Ectodermal cell (in vitro differentiated cells): Measurements from ENCODE around the gene COL19A1. TPM values are rescaled to one million over a fixed set of nuclear protein-coding genes. Genes with fewer than 3 reads are reported as not detected.
"Not testable (repeated sequence)": the region's sequence is repeated elsewhere in the genome, so short reads cannot be mapped to it uniquely, and the experiment has no call there.

Source experiments
- H3K27ac ChIP-seq: 2 replicates; pipeline ENCODE4 v1.7.0; 2013; ENCODE audit warnings: mild to moderate bottlenecking, low read depth, low read length; ENCODE audit not compliant: insufficient read depth, poor library complexity, severe bottlenecking
- H3K27me3 ChIP-seq: 2 replicates; pipeline ENCODE4 v1.7.0; 2013; ENCODE audit warnings: mild to moderate bottlenecking, low read length; ENCODE audit not compliant: insufficient read depth, control insufficient read depth, poor library complexity, severe bottlenecking
- H3K36me3 ChIP-seq: one replicate; pipeline ENCODE4 v1.7.0; 2013; ENCODE audit warnings: low read length; ENCODE audit not compliant: control insufficient read depth, insufficient read depth
- H3K4me1 ChIP-seq: one replicate; pipeline ENCODE4 v1.7.0; 2013; ENCODE audit warnings: low read length; ENCODE audit not compliant: control insufficient read depth, insufficient read depth
- H3K4me3 ChIP-seq: 2 replicates; pipeline ENCODE4 v1.7.0; 2013; ENCODE audit warnings: low read depth, low read length, control low read depth; ENCODE audit not compliant: insufficient read depth
- H3K9me3 ChIP-seq: 2 replicates; pipeline ENCODE4 v1.7.0; 2013; ENCODE audit warnings: mild to moderate bottlenecking, low read length, moderate library complexity; ENCODE audit not compliant: control insufficient read depth
- WGBS, 2 experiments: methylation state at CpG; one replicate each; pipeline ENCODE4 v1.1.7; 2013; ENCODE audit warnings: missing lambda C conversion rate in 2 of 2; 5-methylcytosine and 5-hydroxymethylcytosine counted together
- polyA plus RNA-seq, 4 experiments: library from polyadenylated mRNA; stranded (reverse); fragments of 50-300 nt; gene quantifications; one replicate each; pipeline ENCODE4 v1.2.3, GENCODE V29; 2013

COL19A1 gene
- not detected for polyA plus RNA-seq (2013, experiment 1 of 4)
- polyA plus RNA-seq (2013, experiment 2 of 4), result not detected
- not detected for polyA plus RNA-seq (2013, experiment 3 of 4)
- polyA plus RNA-seq (2013, experiment 4 of 4), result 0.16 TPM

DNA sequence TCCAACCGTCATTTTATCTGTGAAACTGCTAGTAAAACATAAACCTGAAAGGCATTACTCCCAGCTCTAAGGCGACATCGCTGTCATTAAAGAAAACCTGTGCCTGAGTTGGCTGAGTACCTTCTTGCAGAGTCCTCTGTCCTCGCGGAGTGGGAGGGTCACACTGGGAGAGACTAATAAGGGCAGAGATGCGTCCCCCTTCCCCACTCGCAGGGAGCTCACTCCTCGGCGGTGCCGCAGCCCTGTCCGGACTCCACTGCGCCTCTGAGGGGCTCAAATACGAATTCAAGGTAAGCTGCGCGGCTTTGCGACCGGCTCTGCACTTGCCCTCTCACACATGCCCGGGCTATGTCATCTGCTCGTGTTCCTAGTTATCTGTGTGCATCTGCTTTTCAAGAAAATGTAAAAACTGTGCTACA, at the start of gene COL19A1:
Gene COL19A1, plus strand, starts transcription at position 206 of the 419 bp plus-strand sequence. CDS start 13,012 bp downstream, outside the sequence.
- peaks cover 40% of the 10 kb centered on the region for H3K27me3 ChIP-seq

DNA sequence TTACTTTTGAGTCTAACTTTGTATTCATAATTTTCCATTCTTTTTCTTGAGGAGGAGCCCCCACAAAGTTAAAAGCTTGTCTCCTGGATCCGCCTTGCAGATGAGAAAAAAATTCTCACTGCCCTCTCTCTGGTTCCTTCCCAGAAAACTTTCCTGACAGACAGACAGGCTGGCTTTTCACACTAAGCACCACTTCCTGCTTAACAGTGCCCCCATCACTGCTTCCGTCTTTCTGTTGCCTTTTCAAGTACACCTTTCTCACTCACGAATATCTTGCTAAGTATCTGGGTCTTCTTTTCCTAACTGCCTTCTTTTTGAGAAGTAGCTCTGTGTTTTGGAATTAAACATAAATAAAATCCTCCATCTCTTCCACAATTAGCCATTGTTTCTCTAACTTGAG, 49.8 kb upstream of the COL19A1 start:
- WGBS, 2 experiments, result 57 to 60% methylated on average over 3 of the region's 3 CpGs

More for the DNA sequence above, at the start of gene COL19A1:
- Histone ChIP-seq H3K36me3 (no peaks in the 10 kb centered on the region), H3K4me3 (peak within 1 kb of the TSS; percentile 48), H3K4me1 (no peaks in the 10 kb centered on the region), H3K27ac (no peak within 1 kb of the TSS), H3K9me3 (no peaks in the 10 kb centered on the region)
- 4% methylated on average over 19 of the region's 19 CpGs for WGBS, 2 experiments

DNA sequence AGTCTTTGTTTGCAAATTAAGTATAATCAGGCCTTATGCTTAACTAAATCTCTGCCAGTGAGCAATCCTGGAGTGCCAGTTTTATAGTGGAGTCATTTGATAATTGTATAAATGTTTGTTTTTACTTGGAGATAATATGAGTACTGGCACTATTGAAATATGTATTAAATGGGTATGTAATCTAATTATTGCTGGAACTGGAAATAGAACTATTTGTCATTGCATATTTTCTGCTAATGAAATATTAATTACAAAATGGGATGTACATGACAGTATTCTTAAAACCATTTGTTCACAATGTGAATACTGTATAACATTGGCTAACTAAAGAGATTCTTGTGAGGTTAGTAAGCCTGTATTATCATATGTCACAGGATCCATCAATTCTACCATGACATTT, 49.0 kb upstream of the COL19A1 start:
- no peaks in the 10 kb centered on the region for H3K36me3 ChIP-seq
- H3K4me1 ChIP-seq, result no peaks in the 10 kb centered on the region
- no peaks in the 10 kb centered on the region for H3K9me3 ChIP-seq
- no peak overlapping the region for H3K4me3 ChIP-seq
- H3K27ac ChIP-seq, result no peak overlapping the region
- H3K27me3 ChIP-seq, result no peaks in the 10 kb centered on the region

More for the DNA sequence above, 49.8 kb upstream of the COL19A1 start:
- no peaks in the 10 kb centered on the region for H3K4me1 ChIP-seq
- no peaks in the 10 kb centered on the region for H3K27me3 ChIP-seq
- H3K9me3 ChIP-seq, result no peaks in the 10 kb centered on the region
- no peak overlapping the region for H3K27ac ChIP-seq
- no peak overlapping the region for H3K4me3 ChIP-seq
- no peaks in the 10 kb centered on the region for H3K36me3 ChIP-seq

DNA sequence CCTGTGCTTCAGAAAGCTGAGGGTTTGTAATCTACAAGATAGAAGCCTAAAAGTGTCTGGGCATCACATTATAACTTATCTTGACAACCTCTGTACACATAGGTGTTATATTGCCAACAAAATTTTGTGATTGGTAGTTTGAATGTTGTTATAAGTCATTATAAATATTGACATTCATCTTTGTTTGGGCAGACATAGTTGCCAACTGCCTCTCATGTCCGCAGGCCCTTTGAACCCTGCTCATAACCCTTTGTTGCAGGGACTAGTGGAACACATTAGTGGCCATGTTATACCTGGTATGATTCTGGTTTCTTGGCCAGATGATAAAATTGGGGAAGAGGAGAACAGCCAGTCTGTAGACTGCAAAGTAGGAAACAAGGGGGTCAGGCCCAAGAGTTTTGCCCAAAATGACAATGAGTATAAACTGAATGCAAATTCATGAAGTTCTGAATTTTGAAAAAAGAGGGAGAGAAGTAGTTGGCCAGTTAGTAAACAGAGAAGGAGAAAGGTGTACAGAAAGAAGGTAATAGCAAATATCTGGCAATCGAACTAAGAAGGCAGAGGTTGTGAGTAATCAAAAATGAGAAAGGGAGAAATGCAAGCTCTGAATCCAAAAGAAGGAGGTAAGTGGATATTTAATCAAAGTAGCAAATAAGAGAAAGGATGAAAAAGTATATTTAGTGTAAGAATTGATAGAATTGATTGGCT, 48.0 kb upstream of the COL19A1 start:
- WGBS, 2 experiments, result 93 to 99% methylated on average over 2 of the region's 2 CpGs
- Histone ChIP-seq H3K36me3 (no peaks in the 10 kb centered on the region), H3K4me1 (no peaks in the 10 kb centered on the region), H3K4me3 (no peak overlapping the region), H3K27ac (no peak overlapping the region), H3K9me3 (no peaks in the 10 kb centered on the region), H3K27me3 (no peaks in the 10 kb centered on the region)

DNA sequence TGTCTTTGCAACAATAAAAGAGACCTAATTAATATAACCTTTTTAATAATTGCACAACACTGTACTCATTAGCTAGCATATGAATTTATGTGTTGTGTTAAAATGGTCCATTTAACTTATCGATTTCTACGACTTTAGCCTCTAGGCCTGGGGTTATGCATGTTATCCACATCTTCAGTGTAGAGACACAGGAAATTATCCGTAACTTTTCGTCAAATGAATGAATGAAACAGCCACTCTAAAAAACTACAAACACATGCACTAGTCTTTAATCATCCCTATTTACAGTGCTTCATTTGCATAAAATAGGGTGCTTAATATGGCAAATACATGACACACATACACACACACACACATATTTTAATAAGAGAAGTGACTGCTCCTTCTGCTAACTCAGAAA, 47.2 kb upstream of the COL19A1 start:
- no peaks in the 10 kb centered on the region for H3K9me3 ChIP-seq
- 89 to 100% methylated on average over 4 of the region's 4 CpGs for WGBS, 2 experiments
- H3K4me3 ChIP-seq, result no peak overlapping the region
- no peak overlapping the region for H3K27ac ChIP-seq
- H3K4me1 ChIP-seq, result no peaks in the 10 kb centered on the region
- H3K27me3 ChIP-seq, result no peaks in the 10 kb centered on the region
- H3K36me3 ChIP-seq, result no peaks in the 10 kb centered on the region

DNA sequence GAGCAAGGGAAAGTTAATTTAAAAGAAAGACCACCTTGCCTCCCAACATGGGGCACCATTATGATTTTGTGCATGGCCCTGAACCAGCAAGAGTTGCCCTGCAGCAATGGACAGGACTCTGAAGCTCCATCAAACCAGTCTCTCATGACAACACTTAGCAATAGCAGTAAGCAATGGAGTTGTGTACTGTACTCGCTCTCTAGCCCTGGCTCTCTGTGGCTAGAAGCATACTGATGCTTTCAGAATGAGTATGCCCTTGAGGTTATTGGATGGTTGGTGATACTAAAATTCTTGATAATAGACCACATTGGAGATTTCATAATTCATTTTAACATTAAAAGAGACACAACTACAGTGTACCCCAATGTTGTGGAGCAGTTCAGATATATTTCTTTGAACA, 46.3 kb upstream of the COL19A1 start:
- Histone ChIP-seq H3K27me3 (no peaks in the 10 kb centered on the region), H3K4me1 (no peaks in the 10 kb centered on the region), H3K4me3 (no peak overlapping the region), H3K27ac (no peak overlapping the region), H3K9me3 (no peaks in the 10 kb centered on the region), H3K36me3 (no peaks in the 10 kb centered on the region)
- WGBS, 2 experiments, result 88 to 95% methylated on average over 1 of the region's 1 CpG

DNA sequence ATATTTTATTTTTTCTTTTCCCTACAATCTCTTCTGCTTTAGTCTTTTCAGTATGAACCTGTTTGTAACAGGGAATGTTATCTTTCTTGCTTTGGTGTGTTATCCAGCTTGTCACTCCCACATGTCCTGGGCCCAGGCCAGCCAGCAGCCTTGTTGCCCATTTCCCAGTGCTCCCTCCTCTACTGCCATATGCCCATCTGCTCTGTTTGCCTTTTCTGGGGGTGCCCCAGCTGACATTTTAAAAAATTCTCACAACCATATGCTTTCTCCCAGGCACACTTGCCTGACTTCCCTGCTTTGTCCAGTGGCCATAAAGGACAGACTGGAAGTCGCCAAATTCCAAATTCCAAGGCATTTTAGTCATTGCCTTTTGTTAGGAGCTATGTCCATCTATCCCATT, 45.9 kb upstream of the COL19A1 start:
- Histone ChIP-seq H3K36me3 (no peaks in the 10 kb centered on the region), H3K27me3 (no peaks in the 10 kb centered on the region), H3K27ac (no peak overlapping the region), H3K9me3 (no peaks in the 10 kb centered on the region), H3K4me3 (no peak overlapping the region), H3K4me1 (no peaks in the 10 kb centered on the region)
- 95 to 96% methylated on average over 1 of the region's 1 CpG for WGBS, 2 experiments

DNA sequence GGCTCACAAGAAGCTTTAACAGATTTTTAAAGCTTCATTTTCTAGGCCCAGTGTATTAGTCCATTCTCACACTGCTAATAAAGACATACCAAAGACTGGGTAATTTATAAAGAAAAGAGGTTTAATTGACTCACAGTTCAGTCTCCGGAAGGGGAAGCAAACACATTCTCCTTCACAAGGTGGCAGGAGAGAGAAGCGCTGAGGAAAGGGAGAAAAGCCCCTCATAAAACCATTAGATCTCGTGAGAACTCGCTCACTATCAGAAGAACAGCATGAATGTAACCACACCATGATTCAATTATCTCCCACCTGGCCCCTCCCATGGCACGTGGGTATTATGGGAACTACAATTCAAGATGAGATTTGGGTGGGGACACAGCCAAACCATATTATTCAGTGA, 42.0 kb upstream of the COL19A1 start:
- not testable (repeated sequence) for H3K36me3 ChIP-seq, H3K4me1 ChIP-seq, H3K27me3 ChIP-seq, H3K27ac ChIP-seq, H3K4me3 ChIP-seq, H3K9me3 ChIP-seq
- WGBS, 2 experiments, result 60 to 66% methylated on average over 2 to 5 of the region's 5 CpGs

DNA sequence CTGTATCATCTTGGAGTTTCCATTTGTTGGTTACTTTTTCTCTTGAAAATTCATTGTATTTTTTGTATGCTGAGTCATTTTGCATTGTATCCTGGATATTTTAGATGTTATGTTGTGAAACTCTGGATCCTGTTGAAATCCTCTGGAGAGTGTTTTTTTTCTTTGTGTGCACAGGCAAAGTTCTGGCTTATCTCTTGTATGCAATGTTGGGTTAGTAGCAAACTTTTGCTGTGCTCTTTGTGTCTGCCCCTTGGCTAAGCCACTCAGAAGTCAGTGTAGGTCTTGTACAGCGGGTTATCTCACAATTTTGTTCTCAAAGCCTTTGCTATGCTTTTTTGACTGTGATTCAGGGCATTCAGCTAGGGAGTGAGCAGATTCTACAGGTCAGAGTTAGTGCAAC, 40.5 kb upstream of the COL19A1 start:
- no peak overlapping the region for H3K4me3 ChIP-seq
- H3K27me3 ChIP-seq, result no peaks in the 10 kb centered on the region
- no peak overlapping the region for H3K27ac ChIP-seq
- H3K36me3 ChIP-seq, result no peaks in the 10 kb centered on the region
- no peaks in the 10 kb centered on the region for H3K9me3 ChIP-seq
- 87 to 100% methylated on average over 1 of the region's 1 CpG for WGBS, 2 experiments
- no peaks in the 10 kb centered on the region for H3K4me1 ChIP-seq

DNA sequence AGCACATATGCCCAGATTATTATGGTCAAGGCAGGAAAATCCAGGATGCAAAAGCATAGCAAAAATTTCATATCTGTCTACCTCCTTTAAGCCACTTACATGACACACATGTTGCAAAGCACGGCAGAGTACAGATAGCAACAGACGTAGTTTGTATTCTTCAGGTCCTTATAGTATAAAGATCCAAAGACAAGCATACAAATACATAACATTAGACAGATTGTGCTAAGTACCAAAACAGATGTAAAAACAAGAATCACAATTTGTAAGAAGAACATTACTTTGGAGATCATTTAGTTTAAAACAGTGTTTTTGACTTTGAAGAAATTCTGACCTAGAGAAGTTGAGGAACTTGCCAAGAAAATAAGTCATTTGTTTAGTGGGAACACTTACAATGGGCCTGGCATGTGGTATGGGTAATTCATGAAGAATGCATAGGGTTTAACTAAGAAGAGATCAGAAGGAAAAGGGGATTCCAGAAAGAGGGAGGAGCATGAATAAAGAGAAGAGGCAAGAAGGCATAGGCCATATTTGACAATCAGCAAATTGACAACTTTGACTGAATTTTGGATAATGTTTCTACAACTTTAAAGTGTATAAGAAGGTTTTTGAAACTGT, 39.0 kb upstream of the COL19A1 start:
- Histone ChIP-seq H3K4me3 (no peak overlapping the region), H3K9me3 (no peaks in the 10 kb centered on the region), H3K36me3 (no peaks in the 10 kb centered on the region), H3K27me3 (no peaks in the 10 kb centered on the region), H3K4me1 (no peaks in the 10 kb centered on the region), H3K27ac (no peak overlapping the region)
- 80 to 86% methylated on average over 1 of the region's 2 CpGs for WGBS, 2 experiments
